Left forelimb (tissue), 1 donor: ENCODE measurements around the gene CLNS1A.
A peak's percentile ranks its signal among the peaks of the same experiment; 100 is the strongest.
"Not testable (repeated sequence)": the region's sequence is repeated elsewhere in the genome, so short reads cannot be mapped to it uniquely, and the experiment has no call there.

Experiments
- DNase-seq: peaks from one replicate; pipeline ENCODE4 v3.0.0-alpha.2; 2018; ENCODE audit warnings: low spot score

CLNS1A gene

GRCh38 chr11:77619576-77620198, 17.9 kb downstream of the CLNS1A start:
- no peak for DNase-seq

GRCh38 chr11:77617892-77618291, 19.7 kb downstream of the CLNS1A start:
- DNase-seq: no peak

- DNase-seq: no peak
Observed at GRCh38 chr11:77611921-77612320, 25.7 kb downstream of the CLNS1A start.

DNA sequence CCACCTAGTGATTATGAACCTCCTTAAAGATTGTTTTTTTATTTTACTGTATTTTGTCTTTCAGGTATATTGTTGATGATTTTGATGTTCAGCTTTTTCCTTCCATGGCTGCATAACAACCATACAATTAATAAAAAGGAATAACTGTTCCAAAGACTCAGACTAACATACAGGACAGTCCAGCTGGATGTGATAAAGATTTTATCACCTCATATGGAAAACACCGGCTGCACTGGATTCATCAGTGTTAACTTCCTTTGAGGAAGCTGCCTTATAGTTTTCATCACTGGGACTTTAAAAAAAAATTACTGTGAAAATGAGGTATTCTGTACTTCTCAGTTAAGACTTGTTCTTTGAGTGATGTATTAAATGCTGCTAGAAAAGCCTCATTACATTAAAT, 28.4 kb downstream of the CLNS1A start:
- no peak for DNase-seq

- DNase-seq: no peak
Observed at GRCh38 chr11:77604281-77604680, 33.3 kb downstream of the CLNS1A start.

- no peak for DNase-seq
Observed at GRCh38 chr11:77602381-77603088, 35.1 kb downstream of the CLNS1A start.

DNA sequence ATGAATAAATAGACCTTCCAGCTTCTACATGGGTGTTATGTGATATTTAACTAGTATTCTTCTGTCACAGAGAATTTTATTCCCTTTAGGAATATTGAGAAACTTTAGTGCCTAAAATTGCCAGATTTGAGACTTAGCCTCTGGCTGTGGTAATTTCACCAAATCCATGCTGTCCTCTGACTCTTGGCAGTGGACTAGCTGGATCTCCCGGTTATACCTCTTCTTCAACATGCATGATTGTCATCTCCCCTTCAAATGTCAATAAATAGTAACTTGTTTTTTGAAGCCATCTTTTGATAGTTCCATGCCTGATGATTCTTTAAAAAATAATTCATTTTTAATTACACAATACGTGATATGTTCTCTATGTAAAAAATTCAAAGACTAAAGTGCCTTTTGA, 39.4 kb downstream of the CLNS1A start:
- no peak for DNase-seq

GRCh38 chr11:77596626-77597025, 41.0 kb downstream of the CLNS1A start:
- DNase-seq: no peak

GRCh38 chr11:77593883-77594282, 43.7 kb downstream of the CLNS1A start:
- no peak for DNase-seq

- DNase-seq: no peak
Observed at GRCh38 chr11:77592727-77593126, 44.9 kb downstream of the CLNS1A start.

DNA sequence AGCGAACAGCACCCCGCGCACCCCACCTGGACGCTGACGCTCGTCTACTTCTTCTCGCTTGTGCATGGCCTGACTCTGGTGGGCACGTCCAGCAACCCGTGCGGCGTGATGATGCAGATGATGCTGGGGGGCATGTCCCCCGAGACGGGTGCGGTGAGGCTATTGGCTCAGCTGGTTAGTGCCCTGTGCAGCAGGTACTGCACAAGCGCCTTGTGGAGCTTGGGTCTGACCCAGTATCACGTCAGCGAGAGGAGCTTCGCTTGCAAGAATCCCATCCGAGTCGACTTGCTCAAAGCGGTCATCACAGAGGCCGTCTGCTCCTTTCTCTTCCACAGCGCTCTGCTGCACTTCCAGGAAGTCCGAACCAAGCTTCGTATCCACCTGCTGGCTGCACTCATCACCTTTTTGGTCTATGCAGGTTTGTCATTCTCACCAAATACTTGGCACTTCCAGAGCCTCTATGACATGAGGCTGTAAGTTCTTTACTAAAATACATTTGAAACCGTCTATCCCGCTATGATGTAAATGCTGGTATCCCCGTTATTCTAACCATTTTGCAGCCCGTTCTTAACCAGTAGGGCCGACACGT, 47.3 kb downstream of the CLNS1A start:
- DNase-seq: no peak

GRCh38 chr11:77589521-77590193, 47.9 kb downstream of the CLNS1A start, which contains the start of gene AQP11:
AQP11 (plus strand) TSS chr11:77589953; CDS start chr11:77589993, 40 bp downstream.
- DNase-seq: peak; percentile 90

- DNase-seq: no peak
Observed at GRCh38 chr11:77589181-77589520, 48.4 kb downstream of the CLNS1A start.

DNA sequence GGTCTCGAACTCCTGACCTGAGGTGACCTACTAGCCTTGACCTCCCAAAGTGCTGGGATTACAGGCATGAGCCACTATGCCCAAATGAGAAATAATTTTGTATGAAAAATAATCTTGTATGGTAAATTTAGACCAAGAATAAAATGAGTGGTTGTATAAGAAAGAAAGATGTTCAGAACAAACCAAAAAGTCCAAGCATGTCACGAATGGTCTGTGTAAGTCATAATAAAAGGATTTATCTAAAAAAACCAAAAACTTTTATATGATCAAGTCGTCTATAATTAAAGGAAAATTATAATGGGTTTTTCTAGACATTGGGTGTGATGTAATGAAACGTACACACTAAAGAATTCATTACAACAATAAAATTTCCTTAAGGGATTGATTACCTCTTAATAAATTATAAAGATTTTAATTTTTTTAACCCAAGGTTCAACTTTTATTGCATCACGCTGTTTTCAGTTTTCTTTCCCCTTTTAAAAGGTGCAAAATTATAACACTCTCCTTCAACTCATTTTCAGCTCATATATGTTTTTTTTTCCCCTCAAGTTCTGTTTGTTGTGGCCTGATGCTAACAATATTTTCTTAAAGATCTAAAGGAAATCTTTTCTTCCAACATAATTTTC, 56.8 kb downstream of the CLNS1A start:
- no peak for DNase-seq

- DNase-seq: not testable (repeated sequence)
Observed at GRCh38 chr11:77575428-77575827, 62.2 kb downstream of the CLNS1A start.

DNA sequence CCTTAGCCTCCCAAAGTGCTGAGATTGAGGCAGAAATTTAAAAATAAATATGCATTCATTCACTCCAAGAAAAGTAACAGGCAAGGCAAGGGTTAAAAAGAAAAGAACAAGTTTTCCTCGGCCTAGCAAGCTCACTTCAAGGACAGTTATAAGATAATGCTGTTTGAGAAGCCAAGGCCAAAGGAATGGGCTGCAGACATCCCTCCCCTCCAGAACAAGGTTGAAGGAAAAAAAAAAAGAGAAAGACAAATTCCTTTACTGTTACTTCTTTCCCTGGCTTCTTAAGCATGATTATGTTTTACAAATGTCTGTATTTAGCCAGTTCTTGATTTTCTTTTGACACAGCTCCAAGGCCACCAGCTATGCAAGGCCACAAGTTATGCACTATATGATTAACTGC, 66.7 kb downstream of the CLNS1A start:
- not testable (repeated sequence) for DNase-seq

DNA sequence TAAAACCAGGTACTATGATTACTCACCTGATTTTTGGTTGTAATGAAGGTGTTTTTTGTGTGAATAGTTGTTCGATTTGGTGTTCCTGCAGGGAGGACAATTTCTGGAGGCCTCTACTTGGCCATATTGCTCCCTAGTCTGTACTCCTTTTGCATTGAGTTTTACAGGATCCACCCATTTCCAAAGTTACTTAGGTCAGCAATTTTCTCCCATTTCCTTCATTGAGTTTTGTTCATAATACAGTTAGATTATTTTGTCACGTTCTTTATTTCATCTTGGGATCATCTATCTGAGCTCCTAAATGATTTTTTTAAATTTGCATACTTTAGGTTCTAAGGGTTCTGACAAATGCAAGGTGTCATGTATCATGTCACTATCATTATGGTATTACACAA, 67.9 kb downstream of the CLNS1A start:
- no peak for DNase-seq

- DNase-seq: no peak
Observed at GRCh38 chr11:77568916-77569675, 68.5 kb downstream of the CLNS1A start.

DNA sequence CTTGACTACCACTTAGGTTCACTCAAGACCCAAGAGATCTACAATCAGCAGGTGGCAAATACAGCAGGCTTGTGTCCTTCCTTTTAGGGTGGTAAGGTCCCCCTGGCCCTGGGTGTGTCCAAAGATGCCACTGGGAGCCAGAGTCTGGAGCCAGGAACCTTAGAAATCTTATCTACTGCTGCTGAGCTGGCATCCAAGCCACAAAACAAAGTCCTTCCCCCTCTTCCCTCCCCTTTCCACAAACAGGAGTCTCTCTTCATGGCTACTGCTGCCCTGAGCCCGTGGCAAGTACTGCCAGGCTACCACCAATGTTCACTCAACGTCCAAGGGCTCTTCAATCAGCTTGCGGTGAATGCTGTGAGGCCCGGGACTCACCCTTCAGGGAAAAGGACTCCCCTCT, 69.3 kb downstream of the CLNS1A start:
- no peak for DNase-seq
